Lower leg skin (tissue), 4 donors: ENCODE measurements around the gene C18orf63. TPM values are rescaled to one million over a fixed set of nuclear protein-coding genes. Genes with fewer than 3 reads are reported as not detected.

ENCODE experiments used
- DNase-seq, 2 donors: peaks; one replicate each; pipeline ENCODE4 v3.0.0-alpha.2; 2019; ENCODE audit warnings: low spot score in 2 of 2
- H3K4me3 ChIP-seq: fragments of 200-600 bp; sonication (generic); 2 replicates; pipeline ENCODE4 v1.5.1; 2017; ENCODE audit warnings: mild to moderate bottlenecking, low read depth; ENCODE audit not compliant: poor library complexity, severe bottlenecking
- CTCF ChIP-seq, 3 donors: fragments of 450-650 bp; IDR thresholded peaks; one replicate each; pipeline ENCODE4 v1.5.1; 2016; ENCODE audit warnings: antibody characterized with exemption in 3 of 3, mild to moderate bottlenecking in 3 of 3, moderate library complexity in 2 of 3
- POLR2A ChIP-seq, 2 donors: fragments of 450-650 bp; IDR thresholded peaks; one replicate each; pipeline ENCODE4 v1.6.1; 2016 to 2017; ENCODE audit warnings: antibody characterized with exemption in 2 of 2, mild to moderate bottlenecking in 1 of 2, moderate library complexity in 1 of 2
- WGBS, 2 donors: methylation state at CpG; one replicate each; pipeline ENCODE4 v1.1.5; 2018; 5-methylcytosine and 5-hydroxymethylcytosine counted together
- intact Hi-C: fragments of 100-400 bp; cut with DNase I; formaldehyde crosslinking; loops from one replicate; pipeline ENCODE4 v1.15.0; 2023; ENCODE audit warnings: low total_unique reads
- total RNA-seq, 4 donors: library from RNA; depleted of rRNA; stranded (reverse); fragments of >200 nt; gene quantifications; one replicate each; pipeline ENCODE4 v1.1.0, GENCODE V29; 2016

Gene C18orf63
- total RNA-seq, 4 donors from 2014 or later: not detected

DNA sequence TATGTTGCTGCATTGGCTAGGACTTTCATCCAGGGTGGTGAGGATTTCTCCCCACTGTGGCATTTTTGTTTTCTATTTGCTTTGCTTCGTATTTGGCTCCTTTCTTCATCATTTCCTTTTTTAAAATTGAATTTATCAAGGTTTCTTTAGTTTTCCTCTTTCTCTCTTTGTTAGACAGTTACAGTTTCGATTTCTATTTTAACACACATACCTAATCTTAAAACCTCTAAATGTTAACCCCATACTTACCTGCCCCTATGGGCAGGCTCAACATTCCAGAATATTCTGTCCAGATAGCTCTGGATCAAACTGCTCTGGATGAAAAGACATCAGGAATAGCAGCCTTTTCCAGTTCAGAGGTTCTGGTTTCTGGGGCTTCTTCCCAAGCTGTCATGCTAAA lies 92.2 kb downstream of the C18orf63 start:
- intact Hi-C loops: no loop called here
- TF ChIP-seq POLR2A (IDR thresholded peaks at IDR 0.05): no peak
- TF ChIP-seq CTCF (IDR thresholded peaks at IDR 0.05): no peak
- H3K4me3 ChIP-seq: no peak overlapping the region
- 27 to 40% methylated on average over 2 of the region's 2 CpGs for WGBS, 2 donors
- DNase-seq: no peak

Other genes with a start within 250 kb of the C18orf63 start
- not detected for gene FBXO15, start 168.0 kb upstream of the C18orf63 start, total RNA-seq
- gene TIMM21, start 167.3 kb upstream of the C18orf63 start, total RNA-seq: 10 to 100 TPM; 16.9 to 28.9 (median 23.2) TPM
- 100 to 1,000 TPM; 106 to 290 (median 173) TPM for gene CYB5A, start 23.9 kb upstream of the C18orf63 start, total RNA-seq
- 1 to 10 TPM in 2 of 4 donors, under 1 TPM in 2; 0.25 to 5.4 (median 2.9) TPM for gene DIPK1C, start 141.5 kb downstream of the C18orf63 start, total RNA-seq
- gene CNDP2, start 180.5 kb downstream of the C18orf63 start, total RNA-seq: 10 to 100 TPM; 56.0 to 78.2 (median 73.0) TPM
- gene CNDP1, start 218.7 kb downstream of the C18orf63 start, total RNA-seq: 1 to 10 TPM in 1 of 4 donors, under 1 TPM in 1, not detected in 2; 0.08 to 2.4 TPM